HCT116 (cell line): Measurements from ENCODE around the gene SFXN5. TPM values are rescaled to one million over a fixed set of nuclear protein-coding genes. Genes with fewer than 3 reads are reported as not detected.

Experiments
- ATAC-seq: fragments of 200-7000 bp; cut with Tn5 transposase; 2 replicates; pipeline ENCODE4 v1.9.1; 2020; ENCODE audit warnings: mild to moderate bottlenecking, moderate library complexity
- BruUV-seq: library from RNA; stranded (reverse); fragments of 400-500 nt; replicated peaks from 2 replicates; lab custom pipeline; 2021; lab: Mats Ljungman, UMichigan
- CTCF ChIA-PET: fragments of 300-600 bp; sonication (Branson Sonifier 250); formaldehyde crosslinking; loops from one replicate; lab custom pipeline; 2021; ENCODE audit warnings: antibody characterized with exemption; lab: Charles Lee
- POLR2A ChIA-PET: fragments of 300-600, 350-600 bp; sonication (Branson Sonifier 250); formaldehyde crosslinking; loops from one replicate; lab custom pipeline; 2021; ENCODE audit warnings: antibody characterized with exemption; lab: Charles Lee
- RAD21 ChIA-PET, 2 experiments: fragments of 300-600 bp; sonication (Branson Sonifier 250); formaldehyde crosslinking; loops; one replicate each; lab custom pipeline; 2023; ENCODE audit warnings: low total read pairs in 2 of 2; ENCODE audit not compliant: uncharacterized antibody in 2 of 2, unreplicated experiment in 2 of 2, low non-redundant PET in 1 of 2; lab: Charles Lee
- DNase-seq: peaks from one replicate; pipeline ENCODE4 v3.0.0-alpha.2; 2010; ENCODE audit warnings: low read depth, low spot score
- H2AFZ ChIP-seq: fragments of 200-600 bp; shearing (Covaris generic), sonication (generic); 2 replicates; pipeline ENCODE4 v1.6.1; 2017; ENCODE audit warnings: low read depth, mixed run types, mixed read lengths, antibody characterized with exemption, low read length; ENCODE audit not compliant: poor library complexity, severe bottlenecking
- H3K27ac ChIP-seq: 2 replicates; pipeline ENCODE4 v1.5.1; 2012; ENCODE audit warnings: low read depth, low read length
- H3K27me3 ChIP-seq: fragments of 200-600 bp; sonication (generic); 2 replicates; pipeline ENCODE4 v1.6.1; 2016; ENCODE audit warnings: mixed run types, low read length, mixed read lengths; ENCODE audit not compliant: insufficient read depth
- H3K36me3 ChIP-seq, 2 experiments: fragments of 200-500 bp in 1 of 2; fragments of 200-600 bp in 1 of 2; sonication (Bioruptor generic) in 1 of 2; sonication (generic) in 1 of 2; 2 replicates each; pipeline versions ENCODE4 v1.5.1 to v1.6.1; 2014 to 2016; ENCODE audit warnings: low read length in 2 of 2, inconsistent platforms in 1 of 2, mixed read lengths in 1 of 2, mixed run types in 1 of 2; ENCODE audit not compliant: insufficient read depth in 2 of 2, control insufficient read depth in 1 of 2
- H3K4me1 ChIP-seq, 2 experiments: fragments of 200-600 bp in 1 of 2; sonication (generic) in 1 of 2; 2 replicates each; pipeline versions ENCODE4 v1.5.1 to v1.6.1; 2012 to 2017; ENCODE audit warnings: low read length in 2 of 2, inconsistent platforms in 1 of 2, mild to moderate bottlenecking in 1 of 2, mixed read lengths in 1 of 2, mixed run types in 1 of 2, moderate library complexity in 1 of 2; ENCODE audit not compliant: insufficient read depth in 2 of 2, control insufficient read depth in 1 of 2
- H3K4me2 ChIP-seq: fragments of 200-600 bp; sonication (generic); 2 replicates; pipeline ENCODE4 v1.6.1; 2017; ENCODE audit warnings: mixed run types, low read length, mixed read lengths
- H3K4me3 ChIP-seq, 2 experiments: fragments of 200-600 bp in 1 of 2; sonication (generic) in 1 of 2; replicated peaks in 1 of 2; 2 replicates each; pipeline ENCODE4 v1.5.1; 2011 to 2016; ENCODE audit warnings: low read length in 2 of 2, control low read depth in 1 of 2, low read depth in 1 of 2, mild to moderate bottlenecking in 1 of 2, mixed read lengths in 1 of 2, mixed run types in 1 of 2
- H3K79me2 ChIP-seq: fragments of 200-600 bp; sonication (generic); 2 replicates; pipeline ENCODE4 v1.6.1; 2017; ENCODE audit warnings: mild to moderate bottlenecking, mixed run types, low read length, moderate library complexity, mixed read lengths; ENCODE audit not compliant: insufficient read depth
- H3K9ac ChIP-seq: fragments of 200-600 bp; sonication (generic); 2 replicates; pipeline ENCODE4 v1.6.1; 2016; ENCODE audit warnings: low read length, mixed read lengths
- H3K9me2 ChIP-seq: fragments of 200-600 bp; sonication (generic), shearing (Covaris generic); 2 replicates; pipeline ENCODE4 v1.6.1; 2017; ENCODE audit warnings: mixed run types, mild to moderate bottlenecking, moderate library complexity; ENCODE audit not compliant: insufficient read depth
- H3K9me3 ChIP-seq, 2 experiments: fragments of 200-500 bp in 1 of 2; fragments of 200-600 bp in 1 of 2; sonication (Bioruptor generic) in 1 of 2; sonication (generic) in 1 of 2; 2 replicates each; pipeline ENCODE4 v1.6.1; 2014 to 2017; ENCODE audit warnings: low read length in 2 of 2, mixed read lengths in 2 of 2, inconsistent platforms in 1 of 2, low read depth in 1 of 2, mild to moderate bottlenecking in 1 of 2, mixed run types in 1 of 2, moderate library complexity in 1 of 2; ENCODE audit not compliant: control insufficient read depth in 1 of 2, insufficient read depth in 1 of 2
- H4K20me1 ChIP-seq: fragments of 200-600 bp; sonication (generic), shearing (Covaris generic); 2 replicates; pipeline ENCODE4 v1.6.1; 2017; ENCODE audit warnings: mixed run types, mild to moderate bottlenecking, moderate library complexity; ENCODE audit not compliant: insufficient read depth
- ATF3 ChIP-seq: IDR thresholded peaks from 2 replicates; pipeline ENCODE4 v1.6.1; 2012
- CBX3 ChIP-seq: IDR thresholded peaks from 2 replicates; pipeline ENCODE4 v1.6.1; 2012; ENCODE audit warnings: low read depth
- CEBPB ChIP-seq: IDR thresholded peaks from 2 replicates; pipeline ENCODE4 v1.6.1; 2012; ENCODE audit warnings: low read depth
- CTCF ChIP-seq, 3 experiments: fragments of 200-600 bp in 1 of 3; sonication (generic) in 1 of 3; IDR thresholded peaks in 2 of 3; conservative IDR thresholded peaks in 1 of 3; 2 replicates each; pipeline ENCODE4 v1.5.1; 2012 to 2017; ENCODE audit warnings: low read depth in 2 of 3, low read length in 2 of 3, antibody characterized with exemption in 1 of 3, borderline replicate concordance in 1 of 3, control low read depth in 1 of 3, mild to moderate bottlenecking in 1 of 3, mixed read lengths in 1 of 3, mixed run types in 1 of 3, moderate library complexity in 1 of 3; ENCODE audit not compliant: insufficient read depth in 1 of 3
- EGR1 ChIP-seq: IDR thresholded peaks from 2 replicates; pipeline ENCODE4 v1.6.1; 2012; ENCODE audit warnings: low read depth
- ELF1 ChIP-seq: IDR thresholded peaks from 2 replicates; pipeline ENCODE4 v1.6.1; 2012; ENCODE audit warnings: low read depth, borderline replicate concordance
- EZH2 ChIP-seq: fragments of 200-600 bp; sonication (generic); IDR thresholded peaks from 2 replicates; pipeline ENCODE4 v1.6.1; 2017; ENCODE audit warnings: antibody characterized with exemption, mixed run types
- JUND ChIP-seq: IDR thresholded peaks from 2 replicates; pipeline ENCODE4 v1.6.1; 2012
- MAX ChIP-seq: IDR thresholded peaks from 2 replicates; pipeline ENCODE4 v1.6.1; 2012
- POLR2A ChIP-seq: IDR thresholded peaks from 2 replicates; pipeline ENCODE4 v1.7.0; 2011; ENCODE audit warnings: borderline replicate concordance; ENCODE audit not compliant: insufficient read depth, insufficient read length; ENCODE audit errors: extremely low read depth
- POLR2AphosphoS5 ChIP-seq: IDR thresholded peaks from 2 replicates; pipeline ENCODE4 v1.6.1; 2011; ENCODE audit warnings: mild to moderate bottlenecking, low read depth, low read length, moderate library complexity
- RAD21 ChIP-seq: IDR thresholded peaks from 2 replicates; pipeline ENCODE4 v1.6.1; 2012; ENCODE audit warnings: low read depth, mild to moderate bottlenecking
- SP1 ChIP-seq: IDR thresholded peaks from 2 replicates; pipeline ENCODE4 v1.6.1; 2012; ENCODE audit warnings: low read depth
- SRF ChIP-seq: IDR thresholded peaks from 2 replicates; pipeline ENCODE4 v1.6.1; 2012; ENCODE audit warnings: low read depth
- YY1 ChIP-seq: IDR thresholded peaks from 2 replicates; pipeline ENCODE4 v1.6.1; 2011; ENCODE audit warnings: low read length, low read depth, moderate library complexity, mild to moderate bottlenecking; ENCODE audit not compliant: insufficient replicate concordance; ENCODE audit errors: extremely low read depth
- ZFX ChIP-seq: fragments of 450-650 bp; IDR thresholded peaks from 2 replicates; pipeline ENCODE4 v1.6.1; 2017
- ZNF274 ChIP-seq: fragments of 200-500 bp; sonication (Bioruptor generic); IDR thresholded peaks from 2 replicates; pipeline ENCODE4 v1.6.1; 2014; ENCODE audit warnings: mild to moderate bottlenecking, low read depth, low read length, inconsistent platforms
- intact Hi-C: fragments of 100-400 bp; cut with micrococcal nuclease; formaldehyde crosslinking; loops from 2 replicates; pipeline ENCODE4 v1.10.0; 2022
- total RNA-seq: library from RNA; stranded (reverse); gene quantifications from one replicate; pipeline ENCODE4 v1.2.1, GENCODE V29; 2021; ENCODE audit not compliant: unreplicated experiment

SFXN5 gene
- total RNA-seq, 1 experiment from 2014 or later, result 10.0 TPM

GRCh38 chr2:72994282-72994990 is 77.1 kb downstream of the SFXN5 start:
- Histone ChIP-seq H3K79me2 (no peaks in the 10 kb centered on the region), H4K20me1 (no peaks in the 10 kb centered on the region), H3K27ac (no peak overlapping the region), H3K4me1 (peaks cover 0 to under 1% of the 10 kb centered on the region in 2 experiments; a peak in 1 of 4 replicates), H3K4me3 (no peak overlapping the region), H2AFZ (no peak overlapping the region), H3K9me3 (no peaks in the 10 kb centered on the region), H3K4me2 (no peak overlapping the region), H3K9me2 (no peaks in the 10 kb centered on the region), H3K36me3 (no peaks in the 10 kb centered on the region), H3K27me3 (no peaks in the 10 kb centered on the region), H3K9ac (no peak overlapping the region)
- no TSS peak for BruUV-seq
- intact Hi-C loops, result loop anchor here (5.0 kb wide), 1 partner anchor 78 kb away; the partner anchor contains the start of gene SFXN5
- DNase-seq (no peak), ATAC-seq (no peak)
- CTCF ChIA-PET, result interaction anchor here (1.9 kb wide), 1 partner anchor 162 kb away, joined by 7 read pairs; no protein-coding TSS in a partner anchor
- RAD21 ChIA-PET, result no interaction called here
- POLR2A ChIA-PET, result no interaction called here
- TF ChIP-seq EZH2 (no peak), ELF1 (no peak), JUND (no peak)

GRCh38 chr2:72993933-72994280 is 77.6 kb downstream of the SFXN5 start:
- RAD21 ChIA-PET, result no interaction called here
- POLR2A ChIA-PET, result no interaction called here
- no peak for TF ChIP-seq CBX3
- no peak for TF ChIP-seq CEBPB
- no peak for TF ChIP-seq SP1
- TF ChIP-seq YY1, result no peak
- TF ChIP-seq EGR1, result no peak
- no peak for TF ChIP-seq JUND
- no peak for TF ChIP-seq ATF3
- TF ChIP-seq POLR2AphosphoS5, result no peak
- TF ChIP-seq POLR2A, result no peak
- no peak for TF ChIP-seq RAD21
- TF ChIP-seq EZH2, result no peak
- TF ChIP-seq SRF, result no peak
- TF ChIP-seq ZNF274, result no peak
- TF ChIP-seq MAX, result no peak
- no peak for TF ChIP-seq ZFX
- TF ChIP-seq ELF1, result no peak
- no peak for TF ChIP-seq CTCF (IDR thresholded peaks at IDR 0.05 in 2 of 3, conservative IDR thresholded peaks at IDR 0.05 in 1 of 3; ENCODE audit: borderline replicate concordance in 1 of 3, insufficient read depth in 1 of 3, low read depth in 2 of 3, low read length in 2 of 3)

More at GRCh38 chr2:72993933-72994280, 77.6 kb downstream of the SFXN5 start:
- no peak overlapping the region for H3K9ac ChIP-seq
- no peaks in the 10 kb centered on the region for H3K4me1 ChIP-seq
- H2AFZ ChIP-seq, result no peak overlapping the region
- H3K9me3 ChIP-seq, result no peaks in the 10 kb centered on the region
- H4K20me1 ChIP-seq, result no peaks in the 10 kb centered on the region
- BruUV-seq, result no TSS peak
- no peaks in the 10 kb centered on the region for H3K27me3 ChIP-seq
- intact Hi-C loops, result loop anchor here (2.0 to 5.0 kb wide), 2 partner anchors 78 to 169 kb away; partner anchors contain the start of gene SFXN5
- H3K4me3 ChIP-seq, result no peak overlapping the region
- DNase-seq (no peak), ATAC-seq (no peak)
- no peaks in the 10 kb centered on the region for H3K9me2 ChIP-seq
- no peak overlapping the region for H3K27ac ChIP-seq
- no peaks in the 10 kb centered on the region for H3K36me3 ChIP-seq
- H3K4me2 ChIP-seq, result no peak overlapping the region
- CTCF ChIA-PET, result interaction anchor here (1.9 kb wide), 1 partner anchor 163 kb away, joined by 7 read pairs; no protein-coding TSS in a partner anchor
- no peaks in the 10 kb centered on the region for H3K79me2 ChIP-seq
